ENCODE measurements around the gene UBE2O. TPM values are rescaled to one million over a fixed set of nuclear protein-coding genes. Genes with fewer than 3 reads are reported as not detected.

Gene UBE2O
- total and polyA plus RNA-seq, 2 donors (not counting 1 experiment from before 2014, with no cell fraction given), result 11.5 to 12.4 TPM

GRCh38 chr17:76497699-76497978 is 44.7 kb upstream of the UBE2O start:
- H3K4me1 ChIP-seq (ENCODE audit: control insufficient read depth, extremely low read depth, insufficient read depth, low read length), result peaks cover 25% of the 10 kb centered on the region
- H3K4me2 ChIP-seq (ENCODE audit: extremely low read depth, insufficient read depth, low read length), result peak overlapping the region; percentile 82
- peak overlapping the region; percentile 52 for H3K9ac ChIP-seq (ENCODE audit: insufficient read depth, low read length)
- TF ChIP-seq EZH2 (IDR thresholded peaks at IDR 0.05; ENCODE audit: low read length, missing control alignments), result no peak
- no peak for TF ChIP-seq CTCF (conservative IDR thresholded peaks at IDR 0.05 in 1 of 2, IDR thresholded peaks at IDR 0.05 in 1 of 2; ENCODE audit: low read depth in 1 of 2, low read length in 2 of 2)
- no peak for DNase-seq (ENCODE audit: low read depth in 2 of 2)
- H3K36me3 ChIP-seq (ENCODE audit: control insufficient read depth, insufficient read depth, low read length), result no peaks in the 10 kb centered on the region
- no peaks in the 10 kb centered on the region for H3K9me3 ChIP-seq (ENCODE audit: control insufficient read depth, insufficient read depth, low read depth, low read length)
- peak overlapping the region; percentile 72 for H2AFZ ChIP-seq (ENCODE audit: low read length)
- no peak overlapping the region for H3K4me3 ChIP-seq (replicated peaks in 1 of 4; ENCODE audit: control extremely low read depth in 1 of 4, insufficient read depth in 1 of 4, low read depth in 3 of 4, low read length in 4 of 4)
- H3K27ac ChIP-seq (ENCODE audit: insufficient read depth, low read length), result peak overlapping the region; percentile 69
- no peaks in the 10 kb centered on the region for H4K20me1 ChIP-seq (ENCODE audit: control insufficient read depth, extremely low read depth, insufficient read depth, low read length)
- H3K79me2 ChIP-seq (ENCODE audit: control insufficient read depth, insufficient read depth, low read length), result no peaks in the 10 kb centered on the region
- H3K27me3 ChIP-seq (ENCODE audit: control insufficient read depth, insufficient read depth, low read length), result no peaks in the 10 kb centered on the region

- H3K4me3 ChIP-seq (replicated peaks in 1 of 4; ENCODE audit: control extremely low read depth in 1 of 4, insufficient read depth in 1 of 4, low read depth in 3 of 4, low read length in 4 of 4), result no peak overlapping the region
- H3K9me3 ChIP-seq (ENCODE audit: control insufficient read depth, insufficient read depth, low read depth, low read length), result no peaks in the 10 kb centered on the region
- no peak overlapping the region for H3K4me2 ChIP-seq (ENCODE audit: extremely low read depth, insufficient read depth, low read length)
- H3K79me2 ChIP-seq (ENCODE audit: control insufficient read depth, insufficient read depth, low read length), result no peaks in the 10 kb centered on the region
- H3K36me3 ChIP-seq (ENCODE audit: control insufficient read depth, insufficient read depth, low read length), result no peaks in the 10 kb centered on the region
- no peaks in the 10 kb centered on the region for H3K27me3 ChIP-seq (ENCODE audit: control insufficient read depth, insufficient read depth, low read length)
- H4K20me1 ChIP-seq (ENCODE audit: control insufficient read depth, extremely low read depth, insufficient read depth, low read length), result no peaks in the 10 kb centered on the region
- no peak for DNase-seq (ENCODE audit: low read depth in 2 of 2)
- no peak for TF ChIP-seq EZH2 (IDR thresholded peaks at IDR 0.05; ENCODE audit: low read length, missing control alignments)
- no peak for TF ChIP-seq CTCF (conservative IDR thresholded peaks at IDR 0.05 in 1 of 2, IDR thresholded peaks at IDR 0.05 in 1 of 2; ENCODE audit: low read depth in 1 of 2, low read length in 2 of 2)
- H2AFZ ChIP-seq (ENCODE audit: low read length), result no peak overlapping the region
- H3K9ac ChIP-seq (ENCODE audit: insufficient read depth, low read length), result no peak overlapping the region
- H3K27ac ChIP-seq (ENCODE audit: insufficient read depth, low read length), result no peak overlapping the region
- H3K4me1 ChIP-seq (ENCODE audit: control insufficient read depth, extremely low read depth, insufficient read depth, low read length), result peaks cover 22% of the 10 kb centered on the region
These were observed 43.5 kb upstream of the UBE2O start for GRCh38 chr17:76496464-76496863.

- Histone ChIP-seq H3K4me2 (ENCODE audit: extremely low read depth, insufficient read depth, low read length) (no peak overlapping the region), H3K36me3 (ENCODE audit: control insufficient read depth, insufficient read depth, low read length) (no peaks in the 10 kb centered on the region), H3K9ac (ENCODE audit: insufficient read depth, low read length) (no peak overlapping the region), H3K4me3 (replicated peaks in 1 of 4; ENCODE audit: control extremely low read depth in 1 of 4, insufficient read depth in 1 of 4, low read depth in 3 of 4, low read length in 4 of 4) (no peak overlapping the region), H3K79me2 (ENCODE audit: control insufficient read depth, insufficient read depth, low read length) (no peaks in the 10 kb centered on the region), H2AFZ (ENCODE audit: low read length) (no peak overlapping the region), H3K4me1 (ENCODE audit: control insufficient read depth, extremely low read depth, insufficient read depth, low read length) (peaks cover 22% of the 10 kb centered on the region), H3K9me3 (ENCODE audit: control insufficient read depth, insufficient read depth, low read depth, low read length) (no peaks in the 10 kb centered on the region), H3K27me3 (ENCODE audit: control insufficient read depth, insufficient read depth, low read length) (no peaks in the 10 kb centered on the region), H4K20me1 (ENCODE audit: control insufficient read depth, extremely low read depth, insufficient read depth, low read length) (no peaks in the 10 kb centered on the region), H3K27ac (ENCODE audit: insufficient read depth, low read length) (no peak overlapping the region)
- DNase-seq (ENCODE audit: low read depth in 2 of 2), result no peak
- TF ChIP-seq CTCF (conservative IDR thresholded peaks at IDR 0.05 in 1 of 2, IDR thresholded peaks at IDR 0.05 in 1 of 2; ENCODE audit: low read depth in 1 of 2, low read length in 2 of 2) (no peak), EZH2 (IDR thresholded peaks at IDR 0.05; ENCODE audit: low read length, missing control alignments) (no peak)
These were observed 42.9 kb upstream of the UBE2O start for GRCh38 chr17:76495663-76496400.

Data from fibroblast of lung (primary cell).